T47D (cell line): ENCODE data around the gene MPHOSPH10.
"Not testable (repeated sequence)": the region's sequence is repeated elsewhere in the genome, so short reads cannot be mapped to it uniquely, and the experiment has no call there.

ENCODE experiments used
- DNase-seq, 2 experiments: peaks; one replicate each; pipeline versions ENCODE4 v3.0.0 to v3.0.0-alpha.2; 2011 to 2012; ENCODE audit warnings: low read depth in 1 of 2, low spot score in 1 of 2
- JUND ChIP-seq: IDR thresholded peaks from 2 replicates; pipeline ENCODE4 v1.6.1; 2012; ENCODE audit warnings: low read depth
- in situ Hi-C: cut with HindIII; loops from 2 replicates; pipeline ENCODE4 v1.10.0; 2016; ENCODE audit warnings: low sequenced_read_pairs, low pct_unique_long_range_greater_than_20kb

The MPHOSPH10 gene, protein sequence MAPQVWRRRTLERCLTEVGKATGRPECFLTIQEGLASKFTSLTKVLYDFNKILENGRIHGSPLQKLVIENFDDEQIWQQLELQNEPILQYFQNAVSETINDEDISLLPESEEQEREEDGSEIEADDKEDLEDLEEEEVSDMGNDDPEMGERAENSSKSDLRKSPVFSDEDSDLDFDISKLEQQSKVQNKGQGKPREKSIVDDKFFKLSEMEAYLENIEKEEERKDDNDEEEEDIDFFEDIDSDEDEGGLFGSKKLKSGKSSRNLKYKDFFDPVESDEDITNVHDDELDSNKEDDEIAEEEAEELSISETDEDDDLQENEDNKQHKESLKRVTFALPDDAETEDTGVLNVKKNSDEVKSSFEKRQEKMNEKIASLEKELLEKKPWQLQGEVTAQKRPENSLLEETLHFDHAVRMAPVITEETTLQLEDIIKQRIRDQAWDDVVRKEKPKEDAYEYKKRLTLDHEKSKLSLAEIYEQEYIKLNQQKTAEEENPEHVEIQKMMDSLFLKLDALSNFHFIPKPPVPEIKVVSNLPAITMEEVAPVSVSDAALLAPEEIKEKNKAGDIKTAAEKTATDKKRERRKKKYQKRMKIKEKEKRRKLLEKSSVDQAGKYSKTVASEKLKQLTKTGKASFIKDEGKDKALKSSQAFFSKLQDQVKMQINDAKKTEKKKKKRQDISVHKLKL

DNA sequence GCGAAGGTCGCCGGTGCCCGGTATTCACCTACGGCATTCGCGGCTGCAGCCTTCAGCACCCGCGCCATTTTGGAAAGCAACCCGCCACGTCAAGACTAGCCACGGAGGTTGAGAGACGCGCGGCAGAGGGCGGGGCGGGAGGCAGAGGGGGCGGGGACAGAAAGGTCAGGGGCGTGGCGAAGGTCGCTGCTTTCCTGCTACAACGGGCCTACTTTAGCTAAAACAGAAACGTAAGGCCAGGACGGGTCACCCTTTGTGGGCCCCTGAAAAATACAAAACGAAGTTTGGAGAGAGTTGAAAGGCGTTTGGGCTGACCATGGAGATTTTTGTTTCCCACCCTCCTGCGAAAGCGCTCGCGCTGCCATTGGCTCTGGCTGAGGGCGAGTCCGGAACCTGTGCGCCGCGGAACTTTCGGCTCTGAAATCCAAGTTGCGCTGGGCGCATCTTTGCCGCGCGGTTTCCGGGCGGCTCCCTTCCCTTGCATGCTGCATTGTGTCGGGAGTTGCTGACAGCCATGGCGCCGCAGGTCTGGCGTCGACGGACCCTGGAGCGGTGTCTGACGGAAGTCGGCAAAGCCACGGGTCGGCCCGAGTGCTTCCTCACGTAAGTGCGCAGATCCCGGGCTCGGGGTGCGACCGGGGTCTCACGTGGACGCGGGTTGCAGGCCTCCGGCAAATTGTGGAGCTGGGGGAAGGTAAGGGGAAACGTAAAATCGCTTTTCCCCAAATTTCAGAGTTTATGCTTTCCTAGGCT, at the start of gene MPHOSPH10, which contains the start of gene MCEE:
Gene MPHOSPH10 (plus strand): TSS at position 483 of the 753 bp plus-strand sequence. CDS start 32 bp downstream, at position 515.
Gene MCEE (minus strand): TSS at position 78 of the 753 bp plus-strand sequence. CDS start 10 bp downstream, at position 68.
- peak; percentile 38 to 92 for DNase-seq
- no peak for TF ChIP-seq JUND
- in situ Hi-C loops: no loop called here

DNA sequence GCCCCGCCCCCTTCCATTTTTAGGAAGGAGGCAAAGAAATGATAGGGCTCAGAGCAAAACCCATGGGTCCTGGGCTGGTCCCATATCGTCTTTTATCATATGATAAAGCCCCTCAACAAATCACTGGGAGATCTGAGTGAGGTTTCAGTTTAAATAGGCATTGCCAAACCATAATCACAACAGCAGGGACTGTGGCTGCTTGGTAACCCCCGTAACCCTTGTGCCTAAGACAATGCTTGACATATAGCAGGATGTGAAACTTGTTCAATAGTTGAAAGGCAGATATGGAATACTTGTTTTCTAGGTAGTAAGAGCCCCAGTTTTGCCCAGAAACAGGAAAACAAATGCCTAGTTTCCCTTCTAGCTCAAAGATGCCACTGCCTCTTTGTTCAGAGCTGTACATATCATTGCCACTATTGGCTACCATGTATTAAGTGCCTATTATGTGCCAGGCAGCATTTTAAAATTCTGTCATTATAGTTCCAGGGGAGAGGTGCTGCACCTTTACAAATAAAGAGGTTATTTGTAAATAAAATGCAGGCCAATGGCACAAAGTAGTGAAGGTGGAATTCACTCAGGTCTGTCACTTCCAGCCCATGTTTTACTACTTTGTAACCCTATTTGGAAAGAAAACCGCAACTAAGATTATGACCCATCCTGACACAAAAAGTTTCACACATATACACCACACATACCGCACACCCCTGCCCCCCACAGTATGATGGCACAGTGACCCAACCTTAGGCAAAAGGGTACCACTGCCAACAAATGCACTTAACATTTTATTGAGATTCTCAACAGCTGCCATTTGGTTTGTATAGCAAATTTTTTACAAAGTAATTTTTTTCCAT, 47.8 kb upstream of the MPHOSPH10 start:
- in situ Hi-C loops: no loop called here
- DNase-seq: no peak
- no peak for TF ChIP-seq JUND

DNA sequence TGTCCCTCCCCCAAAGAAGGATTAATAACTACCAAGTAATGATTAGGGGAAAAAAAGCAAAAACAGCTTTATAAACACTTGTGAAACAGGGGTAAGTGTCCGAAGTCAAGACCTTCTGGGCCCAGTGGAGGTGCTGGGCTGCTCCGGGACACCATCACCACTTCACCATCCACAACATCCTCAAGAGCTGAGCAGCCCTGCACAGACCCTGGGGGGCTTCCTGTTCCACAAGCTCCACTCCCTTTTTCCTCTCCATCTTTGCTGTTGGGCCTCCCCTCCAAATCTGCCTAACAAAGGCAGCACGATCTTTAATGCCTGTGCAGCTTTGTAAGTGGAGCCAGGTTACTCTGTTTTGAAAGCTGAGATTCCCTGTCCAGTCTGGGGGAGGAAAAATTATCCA, 47.1 kb upstream of the MPHOSPH10 start:
- in situ Hi-C loops, DNase-seq: not testable (repeated sequence)

DNA sequence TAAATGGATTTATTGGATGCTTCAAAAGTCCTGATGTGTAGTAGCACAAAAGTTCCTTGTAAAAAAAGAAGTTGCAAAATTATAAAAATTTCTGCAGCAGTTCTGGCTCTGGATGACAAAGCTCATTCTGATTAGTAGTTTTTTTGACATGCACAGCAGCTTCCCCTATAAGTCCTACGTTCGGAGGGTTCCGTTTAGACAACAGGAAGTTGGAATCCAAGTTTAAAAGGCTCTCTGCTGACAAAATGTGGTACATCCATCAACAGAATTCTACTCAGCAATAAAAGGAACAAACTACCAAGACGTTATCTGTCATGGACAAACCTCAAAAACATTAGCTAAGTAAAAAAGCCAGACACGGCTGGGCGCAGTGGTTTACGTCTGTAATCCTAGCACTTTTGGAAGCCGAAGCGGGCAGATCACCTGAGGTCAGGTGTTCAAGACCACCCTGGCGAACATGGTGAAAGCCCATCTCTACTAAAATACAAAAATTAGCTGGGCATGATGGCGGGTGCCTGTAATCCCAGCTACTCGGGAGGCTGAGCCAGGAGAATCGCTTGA, 46.6 kb upstream of the MPHOSPH10 start:
- in situ Hi-C loops, DNase-seq: not testable (repeated sequence)

DNA sequence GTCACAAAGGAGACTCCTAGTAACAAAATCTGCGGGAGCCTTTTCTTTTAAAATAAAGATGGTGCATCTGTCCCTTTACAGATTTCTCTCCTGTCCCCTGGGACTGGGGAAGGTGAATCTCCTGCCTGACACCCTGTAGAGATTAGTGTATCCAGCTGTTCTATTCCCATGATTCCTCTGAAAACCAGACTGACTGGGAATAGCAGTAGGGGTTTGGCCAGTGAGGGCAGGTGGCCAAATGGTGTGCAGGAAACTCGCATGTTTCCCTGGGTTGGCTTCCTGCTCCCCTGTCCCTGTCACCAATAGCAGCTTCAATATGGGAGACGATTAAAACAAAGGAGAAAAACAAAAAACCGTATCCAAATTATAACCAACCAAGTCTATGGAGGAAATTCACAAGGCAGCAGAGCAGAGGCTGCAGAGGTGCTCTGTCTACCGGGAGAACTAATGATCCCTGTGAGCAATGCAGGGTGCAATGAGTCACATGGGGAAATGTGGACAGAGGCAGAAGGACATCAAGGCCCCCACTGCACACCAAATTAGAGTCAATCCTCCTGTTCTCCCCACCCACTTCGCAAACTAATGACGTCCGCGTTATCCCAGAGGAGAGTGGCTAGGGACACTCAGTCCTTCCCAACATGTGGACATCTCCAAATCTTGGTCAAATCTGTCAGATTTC, 45.0 kb upstream of the MPHOSPH10 start:
- DNase-seq, in situ Hi-C loops: not testable (repeated sequence)

DNA sequence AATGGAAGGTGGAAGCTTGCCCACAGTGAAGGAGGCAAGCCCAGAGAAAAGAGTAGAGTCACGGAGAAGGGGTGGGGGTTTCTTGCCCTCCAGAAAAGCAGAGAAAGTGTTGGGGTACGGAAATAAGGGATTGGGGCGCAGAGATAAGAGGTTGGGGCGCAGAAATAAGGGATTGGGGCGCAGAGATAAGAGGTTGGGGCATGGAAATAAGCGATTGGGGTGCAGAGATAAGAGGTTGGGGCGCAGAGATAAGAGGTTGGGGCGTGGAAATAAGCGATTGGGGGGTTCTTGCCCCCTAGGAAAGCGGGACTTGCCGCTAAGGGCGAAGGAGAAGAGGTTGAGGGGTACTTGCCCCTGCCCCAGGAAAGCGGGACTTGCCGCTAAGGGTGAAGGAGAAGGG, 41.0 kb upstream of the MPHOSPH10 start:
- DNase-seq, in situ Hi-C loops: not testable (repeated sequence)

DNA sequence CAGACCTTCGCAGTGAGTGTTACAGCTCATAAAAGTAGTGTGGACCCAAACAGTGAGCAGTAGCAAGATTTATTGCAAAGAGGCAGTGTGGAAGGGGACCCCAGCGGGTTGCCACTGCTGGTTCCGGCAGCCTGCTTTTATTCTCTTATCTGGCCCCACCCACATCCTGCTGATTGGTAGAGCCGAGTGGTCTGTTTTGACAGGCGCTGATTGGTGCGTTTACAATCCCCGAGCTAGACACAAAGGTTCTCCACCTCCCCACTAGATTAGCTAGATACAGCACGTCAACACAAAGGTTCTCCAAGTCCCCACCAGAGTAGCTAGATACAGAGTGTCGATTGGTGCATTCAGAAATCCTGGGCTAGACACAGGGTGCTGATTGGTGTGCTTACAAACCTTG, 38.6 kb upstream of the MPHOSPH10 start:
- in situ Hi-C loops, DNase-seq: not testable (repeated sequence)

DNA sequence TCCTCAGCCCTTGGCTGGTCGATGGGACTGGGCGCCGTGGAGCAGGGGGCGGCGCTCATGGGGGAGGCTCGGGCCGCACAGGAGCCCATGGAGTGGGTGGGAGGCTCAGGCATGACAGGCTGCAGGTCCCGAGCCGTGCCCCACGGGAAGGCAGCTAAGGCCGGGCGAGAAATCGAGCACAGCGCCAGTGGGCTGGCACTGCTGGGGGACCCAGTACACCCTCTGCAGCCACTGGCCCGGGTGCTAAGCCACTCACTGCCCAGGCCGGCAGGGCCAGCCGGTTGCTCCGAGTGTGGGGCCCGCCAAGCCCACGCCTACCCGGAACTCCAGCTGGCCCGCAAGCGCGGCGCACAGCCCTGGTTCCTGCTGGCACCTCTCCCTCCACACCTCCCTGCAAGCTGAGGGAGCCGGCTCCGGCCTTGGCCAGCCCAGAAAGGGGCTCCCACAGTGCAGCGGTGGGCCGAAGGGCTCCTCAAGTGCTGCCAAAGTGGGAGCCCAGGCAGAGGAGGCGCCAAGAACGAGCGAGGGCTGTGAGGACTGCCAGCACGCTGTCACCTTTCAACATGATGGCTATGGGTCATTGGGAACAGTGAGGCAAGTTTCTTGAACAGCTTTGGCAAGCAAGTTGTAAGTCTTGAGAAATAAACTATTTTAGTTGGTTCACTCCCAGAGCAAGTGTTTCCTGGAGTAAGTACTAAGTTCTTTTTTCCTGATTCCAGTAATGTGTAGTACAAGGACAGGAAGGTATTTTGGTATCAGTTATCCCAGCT, 37.8 kb upstream of the MPHOSPH10 start:
- DNase-seq, in situ Hi-C loops: not testable (repeated sequence)

DNA sequence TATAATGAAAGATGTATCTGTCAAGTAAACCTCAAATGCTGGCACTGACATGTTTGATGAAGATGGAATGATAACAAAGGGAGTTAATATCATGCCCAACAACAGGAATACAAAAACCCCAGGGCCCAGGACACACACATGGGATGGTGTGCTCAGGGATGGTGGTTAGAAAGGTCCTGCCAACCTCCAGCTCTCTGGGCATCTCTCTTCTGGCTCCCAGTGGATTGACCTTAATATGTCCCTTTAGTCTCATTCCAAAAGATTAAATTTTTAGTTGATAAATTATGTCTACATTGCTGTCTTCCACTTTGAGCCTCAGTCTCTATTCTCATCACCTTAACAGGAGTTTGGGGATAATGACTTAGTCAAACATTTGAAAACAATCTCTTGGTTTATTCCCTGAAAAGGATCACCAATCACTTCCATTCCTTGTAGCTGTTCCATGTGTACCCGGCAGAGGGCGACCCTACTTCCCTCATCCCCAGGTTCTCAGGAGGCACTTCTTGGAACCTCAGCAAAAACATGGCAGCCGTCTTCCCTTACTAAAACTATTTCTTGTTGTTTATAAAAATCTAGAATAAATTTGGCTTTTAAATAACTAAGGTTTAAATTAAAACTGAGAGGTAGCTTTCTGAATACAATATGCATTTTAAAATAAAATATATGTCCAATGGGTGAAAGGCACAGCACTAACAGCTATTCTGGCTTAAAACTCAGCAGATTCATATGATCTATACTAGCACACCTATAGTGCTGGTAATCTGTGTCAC, 30.1 kb upstream of the MPHOSPH10 start:
- DNase-seq: peak; percentile 43 to 76
- in situ Hi-C loops: no loop called here
- TF ChIP-seq JUND: no peak

DNA sequence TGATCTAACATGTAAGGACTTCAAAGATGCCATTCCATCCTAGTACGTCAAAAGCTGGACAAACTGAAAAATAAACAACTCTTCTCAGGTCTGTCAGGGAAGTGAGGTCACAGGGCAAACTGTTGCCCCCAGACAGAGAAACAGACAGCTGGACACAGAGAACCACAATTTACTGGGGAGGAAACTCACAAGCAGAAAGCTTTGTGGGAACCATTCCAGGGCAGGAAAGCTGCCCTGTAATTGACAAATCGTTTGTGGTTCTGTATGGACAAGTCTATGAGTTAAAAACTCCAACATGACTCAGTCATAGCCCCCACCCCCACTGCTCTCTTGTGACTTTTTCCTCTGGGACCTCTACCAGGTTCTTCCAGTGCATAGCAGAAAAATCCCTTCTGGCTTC, 28.8 kb upstream of the MPHOSPH10 start:
- in situ Hi-C loops: no loop called here
- TF ChIP-seq JUND: no peak
- DNase-seq: no peak
